Right lobe of liver (tissue), 4 donors: ENCODE results near the gene RRP1.

Experiments
- CTCF ChIP-seq, 4 donors: fragments of 200-600 bp in 3 of 4; fragments of 450-650 bp in 1 of 4; IDR thresholded peaks; one replicate each; pipeline versions ENCODE4 v1.5.1 to v1.8.0; 2016 to 2022; ENCODE audit warnings: antibody characterized with exemption in 4 of 4, mild to moderate bottlenecking in 2 of 4
- POLR2A ChIP-seq: fragments of 450-650 bp; IDR thresholded peaks from one replicate; pipeline ENCODE4 v1.6.1; 2017; ENCODE audit warnings: antibody characterized with exemption, mild to moderate bottlenecking
- donor health status: DM: no; HTN: no; CAD: no.
- donor health status: DM: no; HTN: no; CAD: no.
- donor health status: DM: no; HTN: yes; CAD: no.

GRCh38 chr21:43826623-43826974, 37.2 kb downstream of the RRP1 start:
- TF ChIP-seq CTCF (IDR thresholded peaks at IDR 0.05) (no peak), POLR2A (no peak)
